ES-I3 (cell line): ENCODE results near the gene PIP4P1.

ENCODE experiments used
- H3K36me3 ChIP-seq: 2 replicates; pipeline ENCODE4 v1.6.1; 2013; ENCODE audit warnings: mild to moderate bottlenecking, low read length, control low read depth, moderate library complexity; ENCODE audit not compliant: insufficient read depth
- H3K4me1 ChIP-seq: 2 replicates; pipeline ENCODE4 v1.6.1; 2013; ENCODE audit warnings: mild to moderate bottlenecking, control low read depth, low read length; ENCODE audit not compliant: insufficient read depth
- H3K9ac ChIP-seq: 2 replicates; pipeline ENCODE4 v1.6.1; 2013; ENCODE audit warnings: low read depth, mild to moderate bottlenecking, low read length, moderate library complexity
- H3K9me3 ChIP-seq: 2 replicates; pipeline ENCODE4 v1.6.1; 2013; ENCODE audit warnings: mild to moderate bottlenecking, low read length, moderate library complexity; ENCODE audit not compliant: control insufficient read depth, insufficient read depth

PIP4P1 gene

DNA sequence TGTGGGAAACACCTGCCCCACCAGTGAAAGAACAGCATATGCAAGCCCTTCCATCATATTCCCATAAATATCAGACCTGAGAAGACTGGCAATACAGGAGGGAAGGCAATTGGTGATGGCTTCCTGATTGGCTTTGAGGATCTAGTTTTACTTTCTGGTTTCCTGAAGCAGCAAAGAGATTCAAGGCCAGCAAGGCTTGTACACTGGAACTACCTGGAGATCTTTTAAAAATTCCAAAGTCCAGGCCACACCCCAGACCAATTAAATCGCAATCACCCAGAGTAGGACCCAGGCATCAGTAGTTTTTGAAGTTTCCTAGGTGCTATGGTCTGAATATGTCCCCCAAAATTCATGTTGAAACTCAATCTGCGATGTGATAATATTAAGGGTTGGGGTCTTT, 45.0 kb downstream of the PIP4P1 start:
- no peaks in the 10 kb centered on the region for H3K9me3 ChIP-seq
- H3K4me1 ChIP-seq, result peaks cover 10% of the 10 kb centered on the region
- H3K36me3 ChIP-seq, result no peaks in the 10 kb centered on the region
- no peak overlapping the region for H3K9ac ChIP-seq

DNA sequence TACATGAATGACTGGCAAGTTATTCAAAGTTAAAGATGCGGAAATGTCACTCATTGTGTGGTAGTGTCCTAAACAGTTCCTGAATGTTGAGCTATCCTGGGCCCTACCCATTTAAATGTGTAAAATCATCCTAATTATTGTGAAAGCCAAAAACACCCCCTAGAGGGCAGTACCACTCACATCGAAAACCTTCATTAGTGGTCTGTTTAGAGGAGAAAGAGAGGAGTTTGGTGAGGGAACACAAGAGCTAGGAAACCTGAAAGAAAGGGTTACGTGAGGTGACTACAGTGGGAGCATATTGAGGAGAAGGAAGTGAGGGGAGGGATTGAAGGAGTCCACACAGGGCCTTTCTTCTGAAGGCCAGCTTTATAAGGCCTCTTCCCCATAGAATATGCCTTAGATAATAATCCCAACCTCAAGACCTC, 45.4 kb downstream of the PIP4P1 start:
- peaks cover 9% of the 10 kb centered on the region for H3K4me1 ChIP-seq
- H3K9ac ChIP-seq, result no peak overlapping the region
- no peaks in the 10 kb centered on the region for H3K36me3 ChIP-seq
- no peaks in the 10 kb centered on the region for H3K9me3 ChIP-seq

DNA sequence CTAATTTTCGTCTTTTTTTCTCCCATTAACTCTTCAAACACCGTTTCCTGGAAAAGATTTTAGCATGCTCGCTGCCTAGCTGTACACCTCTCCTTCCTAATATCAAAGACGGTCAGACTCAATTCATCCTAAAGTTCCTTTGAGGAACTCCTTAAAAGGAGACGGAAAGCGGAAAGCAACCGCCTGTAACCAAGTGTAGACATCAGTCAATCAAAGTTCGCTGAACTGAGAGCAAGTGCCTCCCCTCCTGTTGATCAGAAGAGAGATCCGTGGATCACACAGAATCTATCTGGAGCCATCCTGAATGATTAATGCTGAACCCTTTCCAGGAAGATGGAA, 47.5 kb downstream of the PIP4P1 start:
- Histone ChIP-seq H3K36me3 (no peaks in the 10 kb centered on the region), H3K9ac (peak overlapping the region; percentile 87), H3K4me1 (peaks cover 9% of the 10 kb centered on the region), H3K9me3 (no peaks in the 10 kb centered on the region)

- Histone ChIP-seq H3K9me3 (no peaks in the 10 kb centered on the region), H3K4me1 (peaks cover 9% of the 10 kb centered on the region), H3K36me3 (no peaks in the 10 kb centered on the region), H3K9ac (peak within 1 kb of the TSS; percentile 87)
Measured at GRCh38 chr14:20412876-20413743, 48.1 kb downstream of the PIP4P1 start, which contains the start of gene TEP1. TSS of gene TEP1 (minus strand) at chr14:20413501. CDS start at chr14:20408439, 5,062 bp downstream.

GRCh38 chr14:20412411-20412810, 48.8 kb downstream of the PIP4P1 start:
- H3K4me1 ChIP-seq, result peaks cover 9% of the 10 kb centered on the region
- no peaks in the 10 kb centered on the region for H3K36me3 ChIP-seq
- peak overlapping the region; percentile 87; the same call in 1 of the 2 replicates for H3K9ac ChIP-seq
- no peaks in the 10 kb centered on the region for H3K9me3 ChIP-seq

DNA sequence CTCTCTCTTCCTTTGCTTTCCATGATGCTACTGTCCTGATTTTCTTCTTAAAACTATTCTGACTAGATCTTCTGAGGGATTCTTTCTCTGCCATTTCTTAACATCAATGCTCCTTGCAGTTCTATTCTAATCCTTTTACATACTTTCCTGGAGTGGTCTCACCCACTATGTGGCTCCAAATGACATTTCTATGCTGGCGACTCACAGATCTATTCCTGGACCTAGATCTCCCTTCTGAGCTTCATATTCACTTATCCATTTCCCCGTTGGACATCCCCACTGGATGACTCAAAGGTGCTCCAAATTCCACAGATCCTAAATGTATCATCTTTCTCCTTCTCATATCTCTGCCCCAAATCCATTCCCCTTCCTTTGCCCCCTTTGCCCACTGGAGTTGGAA, 52.0 kb downstream of the PIP4P1 start:
- Histone ChIP-seq H3K9me3 (no peaks in the 10 kb centered on the region), H3K4me1 (peaks cover 8% of the 10 kb centered on the region), H3K36me3 (peaks cover 10% of the 10 kb centered on the region; the same call in 1 of the 2 replicates), H3K9ac (no peak overlapping the region)
